T-cell (primary cell): ENCODE data around the gene ATP5F1B. TPM values are rescaled to one million over a fixed set of nuclear protein-coding genes. Genes with fewer than 3 reads are reported as not detected.

Experiments used
- ATAC-seq, 4 experiments: fragments of 200-7000 bp in 3 of 4; fragments of 150-1000 bp in 1 of 4; cut with Tn5 transposase; replicated peaks in 1 of 4; 1 replicate in 3 of 4; 2 replicates in 1 of 4; pipeline ENCODE4 v1.10.0; 2021; ENCODE audit warnings: moderate library complexity in 3 of 4, mild to moderate bottlenecking in 2 of 4, moderate number of reproducible peaks in 1 of 4
- CTCF ChIA-PET, 2 donors: fragments of 300-600 bp; sonication (Branson Sonifier 250); formaldehyde crosslinking; loops; one replicate each; lab custom pipeline; 2022; ENCODE audit warnings: antibody characterized with exemption in 2 of 2; lab: Charles Lee
- POLR2A ChIA-PET, 2 donors: fragments of 300-600 bp; sonication (Branson Sonifier 250); formaldehyde crosslinking; loops; one replicate each; lab custom pipeline; 2022; ENCODE audit warnings: antibody characterized with exemption in 2 of 2; lab: Charles Lee
- DNase-seq, 35 experiments: peaks; one replicate each; pipeline versions ENCODE4 v3.0.0 to v3.0.0-alpha.2; 2013 to 2023
- H3K27ac ChIP-seq: one replicate; pipeline ENCODE4 v1.5.1; 2013; ENCODE audit warnings: low read length
- H3K27me3 ChIP-seq, 2 experiments: replicated peaks in 1 of 2; 1 replicate in 1 of 2; 2 replicates in 1 of 2; pipeline versions ENCODE4 v1.6.1 to v1.7.0; 2013; ENCODE audit warnings: low read length in 1 of 2, mixed read lengths in 1 of 2; ENCODE audit not compliant: control insufficient read depth in 2 of 2, insufficient read depth in 2 of 2; ENCODE audit errors: extremely low read depth in 1 of 2
- H3K36me3 ChIP-seq, 2 donors: 1 replicate in 1 of 2; 2 replicates in 1 of 2; pipeline versions ENCODE4 v1.6.1 to v1.7.0; 2013; ENCODE audit warnings: low read length in 1 of 2; ENCODE audit not compliant: control insufficient read depth in 2 of 2, insufficient read depth in 1 of 2; ENCODE audit errors: extremely low read depth in 1 of 2
- H3K4me1 ChIP-seq, 2 experiments: 1 replicate in 1 of 2; 2 replicates in 1 of 2; pipeline versions ENCODE4 v1.6.1 to v1.7.0; 2013; ENCODE audit warnings: low read length in 2 of 2, mixed read lengths in 1 of 2; ENCODE audit not compliant: insufficient read depth in 2 of 2, control insufficient read depth in 1 of 2; ENCODE audit errors: extremely low read depth in 1 of 2
- H3K4me3 ChIP-seq, 2 donors: 1 replicate in 1 of 2; 2 replicates in 1 of 2; pipeline versions ENCODE4 v1.5.1 to v1.7.0; 2013; ENCODE audit warnings: mild to moderate bottlenecking in 2 of 2, low read length in 1 of 2, moderate library complexity in 1 of 2; ENCODE audit not compliant: control insufficient read depth in 1 of 2; ENCODE audit errors: extremely low read depth in 1 of 2
- H3K9me3 ChIP-seq: 2 replicates; pipeline ENCODE4 v1.7.0; 2013
- H3K27ac Mint-ChIP-seq, 2 donors: one replicate each; pipeline ENCODE4 v1.8.0; 2020 to 2021; ENCODE audit warnings: mild to moderate bottlenecking in 2 of 2, mixed read lengths in 2 of 2
- H3K27me3 Mint-ChIP-seq, 2 donors: one replicate each; pipeline ENCODE4 v1.8.0; 2021 to 2022; ENCODE audit warnings: mixed read lengths in 2 of 2
- H3K36me3 Mint-ChIP-seq: one replicate; pipeline ENCODE4 v1.8.0; 2021; ENCODE audit warnings: mixed read lengths
- H3K4me1 Mint-ChIP-seq, 3 donors: one replicate each; pipeline ENCODE4 v1.8.0; 2020 to 2022; ENCODE audit warnings: mixed read lengths in 3 of 3, mild to moderate bottlenecking in 1 of 3
- H3K4me3 Mint-ChIP-seq, 3 donors: one replicate each; pipeline ENCODE4 v1.8.0; 2020 to 2022; ENCODE audit warnings: mild to moderate bottlenecking in 3 of 3, mixed read lengths in 3 of 3, moderate library complexity in 3 of 3
- H3K9me3 Mint-ChIP-seq, 3 donors: one replicate each; pipeline ENCODE4 v1.8.0; 2020 to 2022; ENCODE audit warnings: mixed read lengths in 3 of 3
- WGBS: methylation state at CpG from one replicate; pipeline ENCODE4 v1.1.5; 2013; ENCODE audit warnings: missing lambda C conversion rate; ENCODE audit not compliant: insufficient coverage; 5-methylcytosine and 5-hydroxymethylcytosine counted together
- total RNA-seq, 35 experiments: library from RNA in 6 of 35; stranded (reverse) in 6 of 35; fragments of 120-200 nt in 1 of 35; gene quantifications; one replicate each; pipeline versions ENCODE4 v1.2.1 to v1.2.4 and lab custom pipeline; 2013 to 2026

ATP5F1B gene
- total RNA-seq, 5 donors from 2014 or later (not counting 1 experiment from before 2014, with no cell fraction given): 252 to 290 (median 283) TPM

- Histone ChIP-seq H3K9me3 (no peaks in the 10 kb centered on the region), H3K4me1 (no peaks in the 10 kb centered on the region), H3K27me3 (no peaks in the 10 kb centered on the region), H3K36me3 (peaks cover 17 to 79% of the 10 kb centered on the region in 2 donors), H3K27ac (no peak overlapping the region), H3K4me3 (no peak overlapping the region)
- no peak for ATAC-seq
- Mint-ChIP-seq H3K4me1 (no peaks in the 10 kb centered on the region), H3K27me3 (no peaks in the 10 kb centered on the region), H3K36me3 (peaks cover 71% of the 10 kb centered on the region), H3K4me3 (no peak overlapping the region), H3K9me3 (no peaks in the 10 kb centered on the region), H3K27ac (no peak overlapping the region)
- no CpG with 5 or more reads among the region's 10 CpGs for WGBS
- DNase-seq: no peak
- CTCF ChIA-PET: interaction anchor here in 1 of 2 donors (0.9 kb wide), 1 partner anchor 37 kb away, joined by 3 read pairs; no protein-coding TSS in a partner anchor
- POLR2A ChIA-PET: no interaction called here
These were observed 46.0 kb downstream of the ATP5F1B start for GRCh38 chr12:56599797-56600196.

GRCh38 chr12:56599041-56599440 is 46.7 kb downstream of the ATP5F1B start:
- Mint-ChIP-seq H3K36me3 (peaks cover 63% of the 10 kb centered on the region), H3K4me3 (no peak overlapping the region), H3K4me1 (peaks cover 0 to under 1% (median 0%) of the 10 kb centered on the region in 3 donors), H3K9me3 (no peaks in the 10 kb centered on the region), H3K27me3 (no peaks in the 10 kb centered on the region), H3K27ac (no peak overlapping the region)
- no peak for ATAC-seq
- Histone ChIP-seq H3K4me1 (no peaks in the 10 kb centered on the region), H3K27me3 (no peaks in the 10 kb centered on the region), H3K36me3 (peaks cover 17 to 71% of the 10 kb centered on the region in 2 donors), H3K9me3 (no peaks in the 10 kb centered on the region), H3K4me3 (no peak overlapping the region), H3K27ac (no peak overlapping the region)
- DNase-seq: no peak
- WGBS: 100% methylated on average over 7 of the region's 15 CpGs
- ChIA-PET CTCF (interaction anchor here in 1 of 2 donors (0.9 kb wide), 1 partner anchor 38 kb away, joined by 3 read pairs; no protein-coding TSS in a partner anchor), POLR2A (interaction anchor here in 1 of 2 donors (0.5 kb wide), 1 partner anchor 85 kb away, joined by 3 read pairs; no protein-coding TSS in a partner anchor)

DNA sequence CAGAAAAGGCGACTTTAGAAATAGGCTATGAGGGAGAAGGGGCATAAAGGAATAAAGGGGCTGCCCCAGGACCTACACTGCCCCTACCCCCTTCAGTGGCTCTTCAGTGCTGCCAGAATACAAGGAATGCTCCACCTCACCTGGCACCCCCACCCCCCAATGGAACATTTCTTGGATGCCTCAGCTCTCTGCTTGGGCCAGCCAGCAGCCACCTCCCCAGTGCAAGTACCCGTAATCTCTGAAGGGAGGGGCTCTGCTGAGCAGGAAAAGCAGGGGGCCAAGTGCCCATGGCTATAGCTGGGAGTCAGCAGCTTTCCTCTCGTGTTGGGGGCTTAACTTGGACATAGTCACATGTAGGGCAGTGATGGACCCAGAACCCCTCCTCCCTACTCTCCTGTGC is 49.0 kb downstream of the ATP5F1B start:
- Histone ChIP-seq H3K36me3 (peaks cover 10 to 50% of the 10 kb centered on the region in 2 donors), H3K9me3 (no peaks in the 10 kb centered on the region), H3K4me3 (no peak overlapping the region), H3K27me3 (no peaks in the 10 kb centered on the region), H3K27ac (no peak overlapping the region), H3K4me1 (no peaks in the 10 kb centered on the region)
- ATAC-seq: no peak
- no peak for DNase-seq
- Mint-ChIP-seq H3K4me3 (no peak overlapping the region), H3K27ac (peak overlapping the region; percentile 11 to 61), H3K36me3 (peaks cover 46% of the 10 kb centered on the region), H3K4me1 (peaks cover 0 to 2% (median 0%) of the 10 kb centered on the region in 3 donors), H3K27me3 (no peaks in the 10 kb centered on the region), H3K9me3 (no peaks in the 10 kb centered on the region)
- CTCF ChIA-PET: interaction anchor here (0.7 to 3.8 kb wide), 2 partner anchors 82 to 386 kb away, joined by 3 to 21 read pairs; no protein-coding TSS in a partner anchor
- WGBS: 83% methylated on average over 1 of the region's 3 CpGs
- POLR2A ChIA-PET: interaction anchor here in 1 of 2 donors (0.6 to 1.3 kb wide), 2 partner anchors 32 to 80 kb away, joined by 4 to 15 read pairs; no protein-coding TSS in a partner anchor

- Histone ChIP-seq H3K27me3 (no peaks in the 10 kb centered on the region), H3K9me3 (no peaks in the 10 kb centered on the region), H3K4me3 (no peak overlapping the region), H3K4me1 (no peaks in the 10 kb centered on the region), H3K36me3 (peaks cover 5 to 23% of the 10 kb centered on the region in 2 donors), H3K27ac (no peak overlapping the region)
- Mint-ChIP-seq H3K36me3 (peaks cover 21% of the 10 kb centered on the region), H3K27me3 (no peaks in the 10 kb centered on the region), H3K4me3 (no peak overlapping the region), H3K27ac (no peak overlapping the region), H3K9me3 (no peaks in the 10 kb centered on the region), H3K4me1 (peaks cover 0 to 2% (median 0%) of the 10 kb centered on the region in 3 donors)
- DNase-seq (peak; percentile 17 to 73 (median 52)), ATAC-seq (peak; percentile 56 to 66 (median 62))
- WGBS: 92% methylated on average over 2 of the region's 8 CpGs
- CTCF ChIA-PET: interaction anchor here (0.6 to 3.8 kb wide), 7 partner anchors 31 to 84 kb away, joined by 3 to 21 read pairs (median 6); partner anchors contain the start of gene RBMS2 (in 1 of the 2)
- POLR2A ChIA-PET: no interaction called here
These were observed 51.7 kb downstream of the ATP5F1B start for GRCh38 chr12:56593909-56594621.

DNA sequence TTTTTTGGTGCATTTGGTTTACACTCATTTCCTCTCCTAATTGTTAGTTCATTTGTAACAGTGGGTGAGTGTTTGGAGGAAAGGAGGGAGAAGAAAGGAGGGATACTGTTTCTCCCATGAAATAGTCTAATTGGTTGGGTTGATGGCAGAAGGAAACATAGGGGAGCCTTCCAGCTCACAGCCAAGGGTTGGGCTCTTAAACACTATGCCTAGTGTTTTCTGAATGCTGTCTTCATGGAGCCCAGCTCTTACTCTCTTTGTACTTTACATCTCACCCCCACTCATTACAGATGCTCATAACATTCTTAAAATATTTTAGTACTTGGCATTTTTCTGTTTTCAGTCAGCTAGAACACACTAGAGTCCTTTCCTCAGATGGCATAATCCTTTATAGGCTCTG is 53.8 kb downstream of the ATP5F1B start:
- H3K36me3 ChIP-seq: peaks cover 0 to 5% of the 10 kb centered on the region in 2 donors
- ChIA-PET CTCF (interaction anchor here (0.5 to 1.3 kb wide), 2 partner anchors 37 to 72 kb away, joined by 3 to 4 read pairs; no protein-coding TSS in a partner anchor), POLR2A (interaction anchor here in 1 of 2 donors (1.4 kb wide), 1 partner anchor 37 kb away, joined by 3 read pairs; no protein-coding TSS in a partner anchor)
- no peaks in the 10 kb centered on the region for H3K9me3 Mint-ChIP-seq
- H3K4me3 ChIP-seq: no peak overlapping the region
- H3K27ac Mint-ChIP-seq: no peak overlapping the region
- peaks cover 16% of the 10 kb centered on the region for H3K36me3 Mint-ChIP-seq
- H3K9me3 ChIP-seq: no peaks in the 10 kb centered on the region
- no peaks in the 10 kb centered on the region for H3K27me3 ChIP-seq
- DNase-seq (no peak), ATAC-seq (no peak)
- H3K4me1 ChIP-seq: no peaks in the 10 kb centered on the region
- H3K27ac ChIP-seq: no peak overlapping the region
- peaks cover 0 to 2% (median 0%) of the 10 kb centered on the region in 3 donors for H3K4me1 Mint-ChIP-seq
- H3K4me3 Mint-ChIP-seq: no peak overlapping the region
- no peaks in the 10 kb centered on the region for H3K27me3 Mint-ChIP-seq

DNA sequence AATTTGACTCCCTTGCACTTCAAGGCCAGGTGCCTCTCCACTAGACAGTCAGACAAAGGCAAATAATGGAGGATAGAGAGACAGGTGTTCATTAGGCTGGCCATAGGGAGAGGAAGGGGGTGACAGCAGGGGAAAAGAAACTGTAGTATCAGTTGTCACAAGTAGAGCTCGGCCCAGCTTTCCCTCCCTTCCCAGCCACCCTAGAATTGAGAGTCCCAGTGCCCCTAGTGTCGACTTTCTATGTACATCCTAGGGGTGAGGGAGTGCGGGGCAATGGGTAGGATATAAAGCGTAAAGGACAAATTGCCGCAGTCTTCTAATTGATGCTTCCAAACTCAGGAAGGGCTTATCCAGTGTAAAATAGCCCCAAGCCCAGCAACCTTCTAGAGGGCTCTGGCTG is 54.7 kb downstream of the ATP5F1B start:
- no peaks in the 10 kb centered on the region for H3K4me1 ChIP-seq
- Mint-ChIP-seq H3K4me1 (peaks cover 0 to 2% (median 0%) of the 10 kb centered on the region in 3 donors), H3K27ac (no peak overlapping the region), H3K4me3 (no peak overlapping the region), H3K36me3 (peaks cover 11% of the 10 kb centered on the region), H3K9me3 (no peaks in the 10 kb centered on the region), H3K27me3 (no peaks in the 10 kb centered on the region)
- H3K4me3 ChIP-seq: no peak overlapping the region
- peaks cover 0 to 4% of the 10 kb centered on the region in 2 donors for H3K36me3 ChIP-seq
- no peaks in the 10 kb centered on the region for H3K9me3 ChIP-seq
- CTCF ChIA-PET: interaction anchor here (0.6 to 1.3 kb wide), 7 partner anchors 18 to 78 kb away, joined by 3 to 4 read pairs (median 3); partner anchors contain the start of gene RBMS2 (in 2 of the 2)
- no peak for ATAC-seq
- H3K27me3 ChIP-seq: no peaks in the 10 kb centered on the region
- no CpG with 5 or more reads among the region's 5 CpGs for WGBS
- DNase-seq: no peak
- POLR2A ChIA-PET: interaction anchor here (0.6 to 1.4 kb wide), 2 partner anchors 17 to 38 kb away, joined by 3 read pairs; no protein-coding TSS in a partner anchor
- H3K27ac ChIP-seq: no peak overlapping the region
